GM19455 (cell line): Measurements from ENCODE around the gene SBF2.
"Not testable (repeated sequence)": the region's sequence is repeated elsewhere in the genome, so short reads cannot be mapped to it uniquely, and the experiment has no call there.

Source experiments
- ATAC-seq: cut with Tn5 transposase; IDR thresholded peaks from one replicate; pipeline ENCODE4 v1.9.1; 2021; ENCODE audit not compliant: unreplicated experiment

The SBF2 gene

DNA sequence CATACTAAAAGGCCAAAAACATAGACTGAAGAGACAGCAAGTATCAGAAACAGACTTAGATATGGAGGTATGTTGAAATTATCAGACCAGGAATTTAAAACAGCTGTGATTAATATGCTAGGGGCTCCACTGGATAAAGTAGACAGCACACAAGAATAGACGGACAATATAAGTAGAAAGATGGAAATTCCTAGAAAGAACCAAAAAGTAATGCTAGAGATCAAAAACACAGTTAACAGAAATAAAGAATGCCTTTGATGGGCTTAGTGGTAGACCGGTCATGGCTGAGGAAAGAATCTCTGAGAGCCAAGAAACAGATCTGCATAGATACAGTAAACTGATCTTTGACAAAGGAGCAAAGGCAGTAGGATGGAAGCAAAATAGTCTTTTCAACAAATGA lies 380.0 kb downstream of the SBF2 start:
- ATAC-seq: no peak

DNA sequence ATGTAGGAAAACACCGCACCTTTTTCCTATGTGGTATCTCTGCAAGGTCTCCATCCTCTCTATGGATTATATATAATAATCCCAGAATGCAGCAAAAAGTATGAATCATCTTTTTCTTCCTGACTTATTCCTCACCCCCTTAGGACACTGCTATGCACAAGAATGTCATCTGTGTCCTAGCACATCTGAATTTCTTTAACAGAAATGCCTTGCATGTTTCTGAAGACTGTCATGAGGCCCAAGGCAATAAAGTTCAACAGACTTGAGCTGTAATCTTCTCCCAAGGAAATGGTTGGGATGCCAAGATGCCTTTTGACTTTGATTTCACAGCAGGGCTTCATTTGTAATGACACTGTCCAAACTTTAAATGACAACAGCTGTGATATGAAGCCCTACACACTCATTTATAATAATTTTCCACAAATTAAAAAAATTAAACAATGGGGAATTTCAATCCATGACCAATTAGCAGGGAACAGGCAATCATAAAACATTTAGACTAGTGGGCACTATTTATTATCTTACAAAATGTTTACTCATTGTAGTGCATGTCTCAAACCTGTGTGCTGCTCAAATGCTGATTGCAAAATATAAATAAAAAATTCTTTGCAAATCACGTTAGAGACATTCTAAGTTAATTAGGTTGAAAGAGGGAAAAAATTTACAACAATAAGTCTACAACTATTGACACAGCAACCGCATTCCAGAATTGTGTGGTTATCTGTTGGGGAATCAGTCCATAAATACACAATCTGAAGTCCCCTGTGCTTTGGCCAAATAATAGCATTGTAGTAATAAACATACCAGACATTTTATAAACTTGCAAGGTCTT lies 387.8 kb downstream of the SBF2 start:
- no peak for ATAC-seq

GRCh38 chr11:9905501-9905951 lies 388.5 kb downstream of the SBF2 start:
- no peak for ATAC-seq

- ATAC-seq: no peak
Measured at GRCh38 chr11:9903579-9903978, 390.4 kb downstream of the SBF2 start.

- ATAC-seq: no peak
Measured at GRCh38 chr11:9901943-9902342, 392.1 kb downstream of the SBF2 start.

- not testable (repeated sequence) for ATAC-seq
Measured at GRCh38 chr11:9900253-9900652, 393.8 kb downstream of the SBF2 start.

GRCh38 chr11:9899676-9900075 lies 394.3 kb downstream of the SBF2 start:
- ATAC-seq: no peak

DNA sequence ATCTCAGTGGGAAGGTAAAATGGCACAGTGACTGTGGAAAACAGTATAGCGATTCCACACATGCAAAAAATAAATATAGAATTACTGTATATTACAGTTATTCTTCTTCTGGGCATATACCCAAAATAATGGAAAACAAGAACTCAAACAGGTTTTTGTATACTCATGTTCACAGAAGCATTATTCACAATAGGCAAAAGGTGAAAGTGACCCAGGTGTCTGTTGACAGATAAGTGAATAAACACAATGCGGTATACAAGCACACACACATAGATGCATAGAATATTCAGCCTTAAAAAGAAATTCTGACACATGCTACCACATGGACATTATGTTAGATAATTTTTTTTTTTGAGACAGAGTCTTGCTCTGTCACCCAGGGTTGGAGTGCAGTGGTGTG lies 397.1 kb downstream of the SBF2 start:
- ATAC-seq: no peak

GRCh38 chr11:9895006-9895405 lies 399.0 kb downstream of the SBF2 start:
- no peak for ATAC-seq

- no peak for ATAC-seq
Measured at GRCh38 chr11:9893474-9893873, 400.5 kb downstream of the SBF2 start.

DNA sequence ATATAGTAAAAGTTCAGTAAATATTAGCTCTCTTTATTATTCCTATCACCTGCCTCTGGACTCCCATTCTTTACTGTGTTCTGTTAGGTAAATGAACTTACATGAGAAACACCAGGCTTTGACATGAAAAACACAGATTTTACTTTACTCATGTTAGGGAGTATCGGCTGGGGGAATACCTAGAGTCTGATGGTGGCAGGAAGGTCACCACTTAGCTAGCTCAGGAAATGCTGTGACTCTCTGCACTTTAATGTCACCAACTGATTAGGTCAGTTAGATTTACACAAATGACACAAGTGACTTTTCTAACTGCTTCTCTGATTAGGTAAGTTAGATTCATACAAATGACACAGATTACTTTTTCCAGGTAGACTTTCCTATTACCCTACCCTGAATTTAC lies 405.1 kb downstream of the SBF2 start:
- ATAC-seq: no peak

DNA sequence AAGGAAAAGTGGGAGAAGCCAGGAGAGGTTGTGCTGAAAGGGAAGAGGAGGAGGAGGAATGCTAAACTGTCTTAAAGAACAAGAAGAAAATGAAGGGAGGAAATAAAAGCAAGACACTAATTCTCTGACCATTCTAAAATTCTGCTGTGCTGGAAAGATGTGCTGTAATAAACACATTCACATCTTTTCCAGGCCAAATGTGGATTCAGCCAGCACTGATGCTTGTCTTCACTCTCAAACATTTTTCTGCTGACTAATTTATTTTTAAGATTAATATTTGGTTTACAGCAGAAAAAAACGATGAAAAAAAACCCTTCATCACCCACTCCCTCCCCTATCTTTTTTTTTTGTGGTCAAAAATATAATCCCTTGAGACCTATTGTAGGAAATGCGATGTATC lies 406.5 kb downstream of the SBF2 start:
- no peak for ATAC-seq

- no peak for ATAC-seq
Measured at GRCh38 chr11:9886595-9886994, 407.4 kb downstream of the SBF2 start.

GRCh38 chr11:9884601-9885000 lies 409.4 kb downstream of the SBF2 start:
- no peak for ATAC-seq

GRCh38 chr11:9880657-9881056 lies 413.4 kb downstream of the SBF2 start:
- ATAC-seq: no peak

DNA sequence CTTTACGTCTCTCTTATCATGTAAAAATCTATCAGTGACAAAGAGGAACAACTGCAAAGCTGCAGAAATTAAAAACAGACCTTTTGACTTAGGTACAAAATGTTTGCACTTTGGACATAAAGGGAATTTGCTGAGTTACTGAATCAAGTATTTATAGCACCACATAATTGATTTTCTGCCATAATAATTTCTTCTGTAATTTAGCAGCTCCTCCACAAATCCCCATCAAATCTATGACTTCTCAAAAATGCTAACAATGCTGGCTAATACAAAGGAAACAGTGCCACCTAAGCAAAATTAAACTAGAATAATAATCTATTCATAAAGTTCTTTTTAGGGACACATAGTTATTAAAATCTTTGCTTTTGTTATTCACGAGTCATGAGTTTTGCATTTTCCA lies 415.1 kb downstream of the SBF2 start:
- no peak for ATAC-seq

- ATAC-seq: no peak
Measured at GRCh38 chr11:9876331-9876730, 417.7 kb downstream of the SBF2 start.

- no peak for ATAC-seq
Measured at GRCh38 chr11:9875862-9876261, 418.2 kb downstream of the SBF2 start.

DNA sequence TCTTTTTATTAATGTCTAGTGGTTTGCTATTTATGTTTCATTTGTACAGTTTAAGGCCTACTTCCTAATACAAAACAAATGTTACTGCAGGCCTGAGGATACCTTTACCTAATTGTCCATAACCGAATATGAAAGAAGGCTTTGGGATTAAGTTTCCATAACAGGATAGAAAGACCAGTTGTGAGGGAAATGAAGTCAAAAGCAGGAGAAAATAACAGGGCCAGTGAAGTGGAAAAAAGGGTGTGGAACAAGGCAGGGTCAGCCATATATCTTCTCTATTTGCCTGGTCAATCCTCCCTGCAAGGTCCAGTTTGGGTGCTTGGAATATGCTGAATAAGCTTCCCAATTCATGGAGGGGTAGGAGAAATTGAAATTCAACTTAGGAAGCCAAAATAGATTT lies 418.6 kb downstream of the SBF2 start:
- no peak for ATAC-seq

- no peak for ATAC-seq
Measured at GRCh38 chr11:9874466-9874865, 419.6 kb downstream of the SBF2 start.

- no peak for ATAC-seq
Measured at GRCh38 chr11:9868641-9869040, 425.4 kb downstream of the SBF2 start.

GRCh38 chr11:9862981-9863380 lies 431.0 kb downstream of the SBF2 start:
- no peak for ATAC-seq
